Measurements from ENCODE around the gene LHFPL2.
"Not testable (repeated sequence)": the region's sequence is repeated elsewhere in the genome, so short reads cannot be mapped to it uniquely, and the experiment has no call there.

LHFPL2 gene, protein sequence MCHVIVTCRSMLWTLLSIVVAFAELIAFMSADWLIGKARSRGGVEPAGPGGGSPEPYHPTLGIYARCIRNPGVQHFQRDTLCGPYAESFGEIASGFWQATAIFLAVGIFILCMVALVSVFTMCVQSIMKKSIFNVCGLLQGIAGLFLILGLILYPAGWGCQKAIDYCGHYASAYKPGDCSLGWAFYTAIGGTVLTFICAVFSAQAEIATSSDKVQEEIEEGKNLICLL

DNA sequence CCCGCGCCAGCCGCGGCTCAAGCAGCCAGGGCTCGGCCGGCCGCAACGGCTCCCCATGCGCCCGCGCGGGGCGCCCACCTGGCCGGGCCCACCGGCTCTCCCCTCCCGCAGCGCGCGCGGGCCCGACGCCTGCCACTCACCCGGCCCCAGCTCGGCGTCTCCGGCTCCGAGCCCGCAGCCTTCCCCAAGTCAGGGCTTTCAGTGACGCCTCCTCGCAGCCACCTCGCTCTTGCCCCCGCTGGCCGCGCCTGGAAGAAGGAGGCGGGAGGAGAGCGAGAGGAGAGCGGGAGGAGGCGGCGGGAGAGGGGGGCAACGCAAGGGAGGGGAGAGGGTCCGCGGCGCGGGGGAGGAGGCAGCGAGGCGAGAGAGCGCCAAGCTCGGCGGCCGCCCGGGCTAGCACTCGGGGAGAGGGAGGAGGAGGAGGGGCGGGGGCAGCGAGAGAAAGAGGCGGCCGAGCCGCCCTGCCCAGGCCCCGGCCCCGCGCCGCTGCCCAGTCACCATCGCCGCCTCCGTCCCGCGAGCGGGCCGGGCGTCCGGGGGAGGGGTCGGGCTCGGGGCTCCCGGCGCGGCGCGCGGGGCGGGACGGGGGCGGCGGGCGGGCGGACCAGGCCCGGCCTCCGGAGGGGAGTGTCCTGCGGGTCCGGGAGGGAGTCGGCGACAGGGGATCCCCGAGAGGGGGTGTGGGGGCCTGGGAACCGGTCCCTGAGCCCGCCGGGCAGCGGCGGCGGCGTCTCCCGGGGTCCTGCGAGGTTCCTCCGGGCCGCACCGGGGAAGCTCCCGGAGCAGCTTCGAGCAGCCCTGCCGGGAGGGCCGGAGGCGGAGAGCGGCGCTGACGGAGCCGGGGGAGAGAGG, at the start of gene LHFPL2:
Gene LHFPL2 (minus strand): TSS at position 414 of the 852 bp plus-strand sequence. CDS start 138,559 bp downstream, outside the sequence.
- in situ Hi-C loops (cut with MboI; ENCODE audit: low sequenced_read_pairs), result no loop called here

DNA sequence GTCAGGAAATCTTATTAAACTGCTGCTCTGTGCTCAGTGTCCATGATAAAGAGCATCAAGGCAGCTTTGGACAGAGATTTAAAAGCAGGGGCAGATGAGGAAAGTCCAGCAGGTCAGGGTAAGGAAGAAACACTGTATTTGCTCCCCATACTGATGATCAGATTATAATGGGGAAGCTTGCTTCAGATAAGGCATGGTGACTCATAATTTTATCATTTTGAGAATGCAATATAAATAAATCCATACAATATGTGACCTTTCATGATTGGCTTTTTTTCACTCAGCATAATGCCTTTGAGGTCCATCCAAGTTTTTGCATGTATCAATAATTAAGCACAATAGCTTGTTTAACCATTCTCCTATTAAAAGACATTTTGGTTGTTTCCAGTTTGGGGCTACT, 48.1 kb upstream of the LHFPL2 start:
- in situ Hi-C loops (cut with MboI; ENCODE audit: low sequenced_read_pairs), result no loop called here

GRCh38 chr5:78696052-78696451, 47.5 kb upstream of the LHFPL2 start:
- in situ Hi-C loops (cut with MboI; ENCODE audit: low sequenced_read_pairs), result not testable (repeated sequence)

DNA sequence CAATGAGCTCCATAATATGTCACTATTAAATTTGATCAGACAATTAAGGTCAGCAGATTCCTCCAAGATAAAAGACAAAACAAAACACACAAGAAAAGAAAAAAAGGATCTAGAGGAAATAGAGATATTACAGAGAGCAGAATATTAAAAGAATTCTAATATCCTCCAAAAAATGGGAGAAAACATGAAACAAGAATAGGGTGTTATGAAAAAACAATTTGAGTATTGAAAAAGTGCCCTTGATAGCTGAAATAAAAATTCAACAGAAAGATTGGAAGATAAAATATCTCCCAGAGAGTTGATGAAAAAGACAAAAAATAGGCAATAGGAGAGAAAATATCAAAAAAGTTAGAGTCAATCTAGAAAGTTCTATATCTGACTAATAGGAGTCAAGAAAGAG, 44.8 kb upstream of the LHFPL2 start:
- in situ Hi-C loops (cut with MboI; ENCODE audit: low sequenced_read_pairs), result no loop called here

DNA sequence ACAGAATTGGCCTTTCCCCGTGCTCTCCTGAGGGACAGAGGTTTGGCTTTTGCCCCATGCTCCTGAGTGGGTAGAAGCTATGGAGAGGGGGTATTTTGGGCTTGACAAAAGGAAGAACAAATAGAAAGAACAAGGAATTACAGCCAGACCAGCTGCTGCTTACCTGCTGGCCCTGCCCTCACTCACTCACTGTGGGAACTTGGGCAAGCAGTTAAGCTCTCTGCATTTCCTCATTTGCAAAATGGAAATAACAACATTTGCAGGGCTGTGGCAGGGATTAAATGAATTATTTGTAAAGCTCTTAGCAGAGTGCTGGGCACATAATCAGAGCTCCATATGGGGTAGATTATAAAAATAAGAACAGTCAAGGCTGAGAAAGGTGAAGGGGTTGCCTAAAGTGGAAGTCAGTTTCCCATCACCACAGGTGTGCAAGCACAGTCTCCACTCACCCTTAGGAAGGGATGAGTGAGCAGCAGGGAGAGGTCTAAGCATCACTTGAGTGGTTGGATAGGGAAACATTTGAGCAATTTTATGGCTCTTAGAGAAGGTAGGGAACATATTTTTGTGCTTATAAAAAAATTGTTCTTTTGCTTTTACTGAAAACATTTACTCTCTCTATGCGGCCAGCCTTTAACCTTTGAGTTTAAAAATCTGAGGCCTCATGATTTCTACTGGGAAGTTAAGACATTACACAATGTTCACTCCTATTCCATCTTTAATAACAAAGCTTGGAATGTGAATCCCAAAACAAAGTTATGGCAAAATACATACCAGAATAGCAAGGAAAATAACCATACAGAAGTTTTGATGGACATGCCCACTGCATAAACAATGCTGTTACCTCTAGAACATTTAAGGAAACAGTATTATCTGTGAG, 42.8 kb upstream of the LHFPL2 start:
- in situ Hi-C loops (cut with MboI; ENCODE audit: low sequenced_read_pairs), result no loop called here

DNA sequence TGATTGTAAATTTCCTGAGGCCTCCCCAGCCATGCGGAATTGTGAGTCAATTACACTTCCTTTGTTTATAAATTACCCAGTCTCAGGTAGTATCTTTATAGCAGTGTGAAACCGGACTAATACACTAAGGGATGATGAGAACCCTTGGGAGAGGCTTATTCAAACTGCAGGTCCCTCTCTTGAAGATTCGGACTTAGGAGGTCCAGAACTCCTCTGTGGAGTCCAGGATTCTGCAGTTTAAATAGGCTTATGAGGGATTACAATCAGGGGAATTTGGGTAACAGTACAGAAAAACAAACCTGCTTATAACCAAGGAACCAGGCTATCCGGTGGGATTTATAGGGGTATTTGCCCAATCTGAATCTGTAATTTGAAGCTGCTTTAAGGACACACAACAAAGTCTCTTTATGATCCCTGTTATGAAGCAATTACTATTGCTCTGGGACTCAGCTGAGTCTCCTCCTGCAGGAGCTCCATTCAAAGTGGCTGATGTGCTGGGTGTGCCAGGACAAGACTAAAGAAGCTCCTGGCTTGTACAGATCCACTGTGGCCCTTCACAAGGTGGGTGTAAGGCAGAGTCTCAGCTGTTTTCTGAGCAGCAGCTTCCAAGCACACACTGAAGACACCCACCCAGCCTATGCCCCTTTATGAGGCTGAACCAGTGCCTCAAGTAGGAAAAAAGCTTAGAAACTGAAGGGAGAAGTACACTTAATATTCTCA, 41.8 kb upstream of the LHFPL2 start:
- in situ Hi-C loops (cut with MboI; ENCODE audit: low sequenced_read_pairs), result no loop called here

DNA sequence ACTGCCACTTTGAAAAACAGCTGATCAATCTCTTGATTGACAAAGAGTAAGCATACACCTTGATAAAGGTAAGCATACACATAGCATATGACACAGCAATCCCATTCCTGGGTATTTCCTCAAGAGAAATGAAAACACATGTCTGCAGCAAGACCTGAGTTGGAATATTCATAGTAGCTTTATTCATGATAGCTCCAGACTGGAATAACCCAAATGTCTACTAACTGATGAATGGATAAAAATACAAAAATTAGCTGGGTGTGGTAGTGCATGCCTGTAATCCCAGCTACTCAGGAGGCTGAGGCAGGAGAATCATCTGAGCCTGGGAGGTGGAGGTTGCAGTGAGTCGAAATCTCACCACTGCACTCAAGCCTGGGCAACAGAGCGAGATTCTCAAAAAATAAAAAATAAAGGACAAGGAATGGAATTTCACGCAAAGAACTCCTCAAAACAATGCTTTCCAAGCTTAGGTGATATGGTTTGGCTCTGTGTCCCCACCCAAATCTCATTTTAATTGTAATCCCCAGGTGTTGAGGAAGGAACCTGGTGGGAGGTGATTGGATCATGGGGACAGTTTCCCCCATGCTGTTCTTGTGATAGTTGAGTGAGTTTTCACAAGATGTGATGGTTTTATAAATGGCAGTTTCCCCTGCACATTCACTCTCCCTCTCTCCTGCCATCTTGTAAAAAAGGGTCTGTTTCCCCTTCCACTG, 41.1 kb upstream of the LHFPL2 start:
- in situ Hi-C loops (cut with MboI; ENCODE audit: low sequenced_read_pairs), result no loop called here

GRCh38 chr5:78687514-78687913, 38.9 kb upstream of the LHFPL2 start:
- in situ Hi-C loops (cut with MboI; ENCODE audit: low sequenced_read_pairs), result not testable (repeated sequence)

DNA sequence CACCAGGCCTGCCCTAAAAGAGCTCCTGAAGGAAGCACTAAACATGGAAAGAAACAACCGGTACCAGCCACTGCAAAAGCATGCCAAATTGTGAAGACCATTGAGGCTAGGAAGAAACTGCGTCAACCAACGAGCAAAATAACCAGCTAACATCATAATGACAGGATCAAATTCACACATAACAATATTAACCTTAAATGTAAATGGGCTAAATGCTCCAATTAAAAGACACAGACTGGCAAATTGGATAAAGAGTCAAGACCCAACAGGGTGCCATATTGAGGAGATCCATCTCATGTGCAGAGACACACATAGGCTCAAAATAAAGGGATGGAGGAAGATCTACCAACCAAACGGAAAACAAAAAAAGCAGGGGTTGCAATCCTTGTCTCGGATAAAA, 35.3 kb upstream of the LHFPL2 start:
- in situ Hi-C loops (cut with MboI; ENCODE audit: low sequenced_read_pairs), result not testable (repeated sequence)

- in situ Hi-C loops (cut with MboI; ENCODE audit: low sequenced_read_pairs), result no loop called here
Observed at GRCh38 chr5:78679905-78680304, 31.3 kb upstream of the LHFPL2 start.

GRCh38 chr5:78677777-78678668, 29.5 kb upstream of the LHFPL2 start:
- in situ Hi-C loops (cut with MboI; ENCODE audit: low sequenced_read_pairs), result no loop called here

- in situ Hi-C loops (cut with MboI; ENCODE audit: low sequenced_read_pairs), result no loop called here
Observed at GRCh38 chr5:78675956-78676730, 27.6 kb upstream of the LHFPL2 start.

GRCh38 chr5:78673827-78674226, 25.3 kb upstream of the LHFPL2 start:
- in situ Hi-C loops (cut with MboI; ENCODE audit: low sequenced_read_pairs), result not testable (repeated sequence)

GRCh38 chr5:78672154-78672553, 23.6 kb upstream of the LHFPL2 start:
- in situ Hi-C loops (cut with MboI; ENCODE audit: low sequenced_read_pairs), result no loop called here

DNA sequence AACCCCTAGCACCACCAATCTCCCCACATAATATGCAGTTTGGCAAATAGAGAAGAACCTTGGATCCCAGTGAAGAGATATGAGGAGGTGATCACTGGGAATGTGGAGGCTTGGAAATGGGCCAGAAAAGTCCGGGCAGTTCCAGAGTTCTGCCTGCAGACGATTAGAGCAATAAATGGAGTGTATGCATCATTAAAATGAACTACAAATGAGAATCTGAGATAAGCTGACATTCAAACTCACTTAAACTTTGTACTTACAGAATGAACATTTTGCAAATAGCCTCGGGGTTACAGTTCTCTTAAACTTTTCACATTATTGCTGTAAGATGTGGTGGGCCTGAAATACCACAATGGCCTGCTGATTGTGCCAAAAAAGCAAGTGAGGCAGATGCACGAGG, 23.0 kb upstream of the LHFPL2 start:
- in situ Hi-C loops (cut with MboI; ENCODE audit: low sequenced_read_pairs), result no loop called here

DNA sequence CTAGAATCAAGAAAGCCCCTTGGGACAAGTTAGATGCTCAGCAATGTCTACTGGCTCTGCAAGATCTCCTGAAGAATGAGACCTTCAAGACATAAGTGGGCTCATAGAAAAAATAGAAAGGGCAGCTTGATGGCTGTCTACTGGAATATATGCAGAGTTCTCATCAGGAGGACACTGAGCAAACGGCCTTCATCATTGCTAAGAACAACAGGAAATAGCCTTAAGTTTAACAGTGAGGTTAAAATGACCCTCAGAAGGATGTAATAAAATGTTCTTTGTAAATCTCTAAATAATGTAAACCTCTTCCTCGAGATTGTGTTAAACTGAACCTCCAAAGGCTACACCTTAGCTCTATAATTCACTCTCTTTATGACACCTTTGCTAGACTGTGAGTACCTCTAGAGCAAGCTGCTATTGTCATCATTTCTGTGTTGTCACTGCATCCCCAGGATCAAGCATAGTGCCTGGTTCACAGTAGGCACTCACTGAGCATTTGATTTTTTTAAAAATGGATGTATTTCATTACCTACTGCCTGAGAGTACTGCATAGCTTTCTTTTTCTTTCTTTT, 22.2 kb upstream of the LHFPL2 start:
- in situ Hi-C loops (cut with MboI; ENCODE audit: low sequenced_read_pairs), result no loop called here

DNA sequence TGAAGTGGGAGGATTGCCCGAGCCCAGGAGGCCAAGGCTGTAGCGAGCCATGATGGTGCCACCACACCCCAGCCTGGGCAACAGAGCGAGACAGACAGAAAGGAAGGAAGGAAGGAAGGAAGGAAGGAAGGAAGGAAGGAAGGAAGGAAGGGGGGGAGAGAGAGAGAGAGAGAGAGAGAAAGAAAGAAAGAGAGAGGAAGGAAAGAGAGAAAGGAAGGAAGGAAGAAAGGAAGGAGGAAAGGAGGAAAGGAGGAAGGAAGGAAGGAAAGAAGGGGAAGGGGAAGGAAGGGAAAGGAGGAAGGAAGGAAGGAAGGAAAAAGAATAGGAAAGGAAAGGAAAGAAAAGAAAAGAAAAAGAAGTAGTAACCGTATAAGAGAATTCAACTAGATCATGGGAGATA, 20.8 kb upstream of the LHFPL2 start:
- in situ Hi-C loops (cut with MboI; ENCODE audit: low sequenced_read_pairs), result no loop called here

Measured in hTERT RPE-1 (cell line).